Measurements from ENCODE around the gene CDCP2.
A peak's percentile ranks its signal among the peaks of the same experiment; 100 is the strongest.
"Not testable (repeated sequence)": the region's sequence is repeated elsewhere in the genome, so short reads cannot be mapped to it uniquely, and the experiment has no call there.

CDCP2 gene

DNA sequence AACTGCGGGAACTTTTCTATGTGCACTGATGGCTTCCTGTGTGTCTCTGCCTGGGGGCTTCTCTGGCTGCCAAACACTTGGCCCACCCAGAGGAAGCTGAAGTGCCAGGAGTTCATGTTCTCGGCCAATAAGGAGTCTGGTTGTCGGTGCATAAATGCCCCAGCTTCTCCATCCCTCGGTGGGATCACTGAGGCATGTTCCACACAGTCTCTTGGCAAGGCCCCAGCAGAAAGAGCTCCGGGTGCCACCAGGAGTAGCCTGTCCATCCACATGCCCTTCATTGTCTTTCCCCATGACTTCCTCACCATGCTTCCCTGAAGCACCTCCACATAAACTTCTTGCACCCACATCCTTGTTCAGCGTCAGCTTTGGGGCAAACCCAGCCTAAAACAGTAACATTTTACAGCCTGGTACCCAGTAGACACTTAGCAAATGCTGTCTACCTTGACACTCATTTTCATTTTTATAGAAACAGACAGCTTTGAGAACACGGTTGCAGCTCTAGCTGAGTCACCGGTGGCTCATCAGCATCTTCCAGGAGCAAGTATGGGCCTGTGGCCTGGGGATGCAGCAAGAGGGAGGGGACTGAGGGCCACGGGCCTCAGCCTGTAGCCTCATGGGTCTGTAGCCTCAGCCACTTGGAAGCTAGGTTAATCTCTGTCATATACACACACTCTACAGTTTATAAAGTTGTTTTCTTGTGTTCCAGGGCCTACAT lies 14.8 kb upstream of the CDCP2 start:
- DNase-seq: no peak

DNA sequence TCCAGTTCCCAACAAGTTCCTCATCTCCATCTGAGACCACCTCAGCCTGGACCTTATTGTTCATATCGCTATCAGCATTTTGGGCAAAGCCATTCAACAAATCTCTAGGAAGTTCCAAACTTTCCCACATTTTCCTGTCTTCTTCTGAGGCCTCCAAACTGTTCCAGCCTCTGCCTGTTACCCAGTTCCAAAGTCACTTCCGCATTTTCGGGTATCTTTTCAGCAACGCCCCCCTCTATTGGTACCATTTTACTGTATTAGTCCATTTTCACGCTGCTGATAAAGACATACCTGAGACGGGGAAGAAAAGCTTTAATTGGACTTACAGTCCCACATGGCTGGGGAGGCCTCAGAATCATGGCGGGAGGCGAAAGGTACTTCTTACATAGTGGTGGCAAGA lies 13.6 kb upstream of the CDCP2 start:
- not testable (repeated sequence) for DNase-seq

DNA sequence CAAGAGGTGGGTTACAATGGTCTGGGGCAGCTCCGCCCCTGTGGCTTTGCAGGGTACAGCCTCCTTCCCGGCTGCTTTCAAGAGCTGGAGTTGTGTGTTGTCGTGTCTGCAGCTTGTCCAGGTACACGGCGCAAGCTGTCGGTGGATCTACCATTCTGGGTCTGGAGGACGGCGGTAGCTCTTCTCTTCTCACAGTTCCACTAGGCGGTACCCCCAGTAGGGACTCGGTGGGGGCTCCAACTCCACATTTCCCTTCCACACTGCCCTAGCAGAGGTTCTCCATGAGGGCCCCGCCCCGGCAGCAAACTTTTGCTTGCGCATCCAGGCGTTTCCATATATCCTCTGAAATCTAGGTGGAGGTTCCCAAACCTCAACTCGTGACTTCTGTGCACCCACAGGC lies 12.3 kb upstream of the CDCP2 start:
- no peak for DNase-seq

DNA sequence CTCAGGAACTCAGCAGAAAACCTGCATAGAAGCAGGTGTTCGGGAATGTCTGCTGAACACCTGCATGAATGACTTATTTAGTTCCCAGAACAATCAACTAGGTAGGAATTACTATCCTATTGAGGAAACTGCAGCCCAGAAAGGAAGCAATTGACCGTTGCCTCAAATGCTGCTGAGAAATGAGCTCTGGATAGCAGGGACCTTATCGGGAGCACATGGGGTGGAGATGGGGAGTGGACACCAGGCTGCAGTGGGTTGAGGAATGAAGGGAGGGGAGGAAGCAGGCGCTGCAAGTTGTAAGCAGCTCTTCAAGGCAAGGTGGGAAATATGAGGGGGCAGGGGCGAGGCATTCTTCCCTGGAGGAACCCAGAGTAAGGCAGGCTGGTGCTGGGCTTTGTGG lies 10.8 kb upstream of the CDCP2 start:
- DNase-seq: no peak

DNA sequence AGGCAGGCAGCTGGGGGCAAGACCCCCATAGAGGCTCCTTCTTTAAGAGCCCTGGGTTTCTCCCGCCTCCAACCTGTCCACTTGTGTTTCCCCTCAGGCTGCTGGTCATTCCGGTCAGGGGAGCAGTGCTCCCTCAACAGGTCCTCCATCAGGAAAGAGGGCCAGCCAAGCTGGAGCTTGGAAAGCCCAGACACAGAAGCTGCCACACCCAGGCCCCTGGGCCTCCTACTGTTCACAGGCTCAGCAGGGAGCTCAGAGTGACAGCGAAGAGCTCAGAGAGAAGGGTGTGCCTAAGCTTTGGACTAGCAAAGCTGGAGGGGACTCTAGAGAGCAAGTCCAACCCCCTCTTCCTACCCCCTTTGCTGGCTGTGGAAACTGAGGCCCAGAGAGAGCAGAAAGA lies 10.3 kb upstream of the CDCP2 start:
- DNase-seq: no peak

DNA sequence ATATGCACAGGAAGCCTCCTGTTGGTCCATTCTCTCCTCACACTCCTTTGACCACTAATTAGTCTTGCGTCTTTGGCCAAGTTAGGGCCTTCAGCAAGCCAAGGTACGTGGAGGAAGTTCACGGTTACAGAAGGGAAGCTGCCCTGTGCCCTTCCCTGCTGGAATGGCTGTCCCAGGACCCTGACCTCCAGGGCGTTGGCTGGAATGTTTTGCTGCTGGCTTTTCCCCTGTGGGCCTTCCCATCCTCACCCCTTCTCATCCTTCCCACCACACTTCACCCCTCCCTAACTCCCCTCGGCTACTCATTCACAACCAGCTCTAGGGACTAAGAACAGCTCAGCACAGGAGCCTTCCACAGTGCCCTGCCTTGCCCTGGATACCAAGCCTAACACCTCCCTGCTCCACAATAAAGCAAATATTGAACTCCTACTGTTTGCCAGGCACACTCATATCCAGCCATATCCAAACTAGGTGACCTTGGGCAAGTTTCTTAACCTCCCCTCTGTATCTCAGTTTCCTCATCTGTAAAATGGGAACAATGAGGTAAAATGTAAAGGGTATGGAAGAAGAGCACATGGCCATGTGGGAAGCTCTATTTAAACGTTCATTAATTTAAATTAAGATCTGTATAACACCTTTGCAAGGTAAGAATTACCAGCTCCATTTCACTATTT lies 8.8 kb upstream of the CDCP2 start:
- no peak for DNase-seq

DNA sequence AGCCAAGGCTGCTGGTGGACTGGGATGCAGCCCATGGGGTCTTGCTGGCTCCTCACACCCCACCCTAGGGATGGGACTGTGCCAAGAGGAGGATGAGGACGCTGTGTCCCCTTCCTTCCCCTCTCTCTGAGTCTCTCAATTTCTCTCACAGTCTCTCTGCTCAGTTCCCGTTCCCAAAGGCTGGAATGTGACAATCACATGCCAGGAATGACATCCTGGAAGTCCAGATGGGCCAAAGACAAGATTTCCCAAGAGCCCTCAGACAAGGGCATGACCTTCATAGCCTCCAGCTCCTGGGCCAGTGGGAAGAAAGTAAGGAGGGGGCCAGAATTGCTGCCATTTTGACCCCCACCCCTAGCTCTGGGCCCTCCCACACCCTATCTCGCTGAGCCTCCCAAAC lies 7.6 kb upstream of the CDCP2 start:
- DNase-seq: no peak

DNA sequence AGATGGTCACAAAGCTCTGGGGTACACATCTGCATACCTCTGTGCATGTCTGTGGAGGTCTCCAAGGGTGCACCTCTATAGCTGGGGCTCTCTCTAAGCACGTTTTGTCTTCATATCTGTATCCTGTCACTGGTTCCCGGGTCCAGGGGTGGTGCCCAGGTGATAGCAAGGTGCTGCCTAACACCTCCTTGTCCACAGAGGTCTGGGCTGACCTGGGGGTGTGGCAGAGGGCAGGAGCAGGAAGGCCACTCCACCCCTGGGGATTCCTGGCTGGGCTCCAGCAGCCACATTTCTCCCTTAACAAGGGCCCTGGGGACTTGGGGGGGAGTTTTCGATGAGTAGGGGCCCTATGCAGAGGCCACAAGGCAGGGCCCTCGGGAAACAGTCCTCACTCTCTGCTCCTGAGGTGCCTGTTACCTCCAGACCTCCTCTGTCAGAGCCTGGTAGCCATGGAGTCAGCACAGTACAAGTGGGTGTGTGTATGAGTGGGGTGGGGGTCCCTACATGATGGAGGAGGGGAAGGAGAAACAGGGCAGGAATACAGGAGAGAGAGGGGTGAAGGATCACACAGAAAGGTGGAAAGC lies 7.0 kb upstream of the CDCP2 start:
- DNase-seq: no peak

DNA sequence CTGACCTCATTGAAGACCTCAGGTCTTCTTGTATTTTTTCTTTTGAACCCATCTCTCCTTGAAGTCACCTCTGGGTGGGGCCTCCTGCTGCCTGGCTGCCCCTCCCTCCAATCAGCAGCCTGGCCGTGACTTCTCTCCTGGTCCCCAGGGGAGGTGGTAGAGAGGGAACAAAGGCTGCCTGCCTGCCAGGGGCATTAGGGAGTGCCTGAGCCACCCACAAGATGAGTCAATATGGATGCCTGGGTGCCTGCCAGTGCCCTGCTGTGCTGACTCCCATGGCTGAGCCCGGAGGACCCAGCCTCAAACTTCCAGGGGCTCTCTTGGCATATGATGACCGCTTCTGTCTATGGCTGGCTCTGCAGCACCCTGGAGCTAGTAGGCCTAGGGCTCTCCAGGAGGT lies 5.3 kb upstream of the CDCP2 start:
- DNase-seq: no peak

DNA sequence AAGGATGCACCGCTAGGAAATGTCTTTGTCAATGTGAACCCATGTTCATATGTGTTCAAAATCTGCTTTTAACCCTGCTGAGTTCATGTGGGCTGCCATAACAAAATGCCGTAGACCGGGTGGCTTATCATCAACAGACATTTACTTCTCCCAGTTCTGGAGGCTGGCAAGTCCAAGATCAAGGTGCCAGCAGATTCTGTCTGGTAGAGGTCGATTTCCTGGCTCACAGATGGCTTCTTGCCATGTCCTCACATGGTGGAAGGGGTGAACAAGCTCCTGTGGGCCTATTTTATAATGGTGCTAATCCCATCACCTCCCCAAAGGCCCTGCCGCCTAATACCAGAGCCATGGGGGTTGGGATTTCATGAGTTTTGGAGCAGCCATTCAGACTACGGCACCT lies 4.6 kb upstream of the CDCP2 start:
- no peak for DNase-seq

DNA sequence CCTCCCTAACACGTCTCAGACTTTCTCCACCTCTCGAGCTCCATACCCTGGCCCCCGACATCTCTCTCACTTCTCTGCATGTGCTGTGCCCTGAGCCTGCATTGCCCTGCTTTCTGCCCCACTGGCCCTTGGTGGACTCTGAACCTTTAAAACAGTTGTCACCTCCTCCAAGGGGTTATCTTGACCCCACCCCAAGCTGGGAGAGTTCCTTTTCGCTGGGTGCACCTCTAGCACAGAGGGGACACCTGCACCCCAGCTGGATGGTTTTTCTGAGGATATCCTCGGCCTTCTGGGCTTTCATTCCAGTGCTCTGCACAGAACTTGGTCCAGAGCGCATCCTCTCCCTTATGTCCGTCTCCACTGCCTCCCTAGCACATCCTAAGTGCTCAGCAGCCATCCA lies 4.2 kb upstream of the CDCP2 start:
- DNase-seq: no peak

DNA sequence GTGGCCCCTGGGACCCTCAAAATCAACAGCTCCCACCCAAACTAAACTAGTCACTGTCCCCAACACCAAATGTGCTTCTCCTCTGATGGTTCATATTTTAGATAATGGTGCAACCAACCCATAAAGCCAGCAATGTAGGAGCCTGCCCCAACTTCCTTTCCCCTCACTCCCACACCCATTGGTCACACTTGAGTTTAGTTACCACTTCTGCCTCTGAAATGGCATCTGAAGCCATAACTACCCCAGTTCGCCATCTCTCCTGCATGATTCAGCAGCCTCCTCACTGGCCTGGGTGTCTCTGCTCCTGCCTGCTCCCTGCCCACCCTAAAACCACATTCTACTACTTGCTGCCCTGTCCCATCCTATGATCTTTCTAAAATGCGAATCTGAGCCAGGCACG lies 3.4 kb upstream of the CDCP2 start:
- DNase-seq: no peak

DNA sequence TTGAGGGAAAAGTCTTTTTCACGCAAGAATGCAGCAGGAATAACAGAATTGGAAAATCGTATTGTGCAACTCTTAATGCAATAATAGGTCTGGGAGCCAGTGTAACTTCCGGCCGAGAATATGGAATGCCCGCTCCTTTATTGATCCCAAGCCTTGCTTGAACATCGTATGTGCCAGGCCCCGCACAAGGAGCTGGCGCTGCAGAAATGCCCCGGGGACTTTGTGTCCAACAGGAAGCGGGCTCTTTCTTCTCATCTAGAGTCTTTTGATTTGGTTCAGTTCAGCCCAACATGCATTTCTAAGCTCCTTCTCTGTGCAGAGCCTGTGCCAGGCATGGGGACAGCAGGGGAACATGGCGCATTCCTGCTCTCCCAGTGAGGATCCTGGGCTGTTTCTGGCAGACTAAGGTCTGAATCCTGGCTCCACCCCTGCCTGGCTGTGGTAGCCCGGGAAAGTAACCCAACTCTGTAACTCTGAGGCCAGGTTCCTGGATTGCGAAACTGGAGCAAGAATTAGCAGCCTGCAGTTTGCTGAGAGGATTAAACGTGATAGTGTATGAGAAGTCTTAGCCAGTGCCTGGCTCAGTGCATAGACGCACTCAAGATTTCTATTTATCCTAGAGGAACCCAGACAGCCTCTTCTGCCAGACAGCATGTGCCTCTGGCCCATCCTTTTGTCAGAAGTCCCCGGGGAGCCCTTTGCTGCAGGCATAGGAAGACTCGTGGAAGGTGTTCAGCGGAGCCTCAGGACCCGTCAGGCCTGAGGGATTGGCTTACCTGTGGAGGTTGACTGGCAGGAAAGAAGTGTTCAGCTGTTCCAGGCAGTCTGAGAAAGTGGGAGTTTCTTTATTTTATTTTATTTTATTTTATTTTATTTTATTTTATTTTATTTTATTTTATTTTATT lies 987 bp upstream of the CDCP2 start:
- peak; percentile 6 to 27 for DNase-seq

DNA sequence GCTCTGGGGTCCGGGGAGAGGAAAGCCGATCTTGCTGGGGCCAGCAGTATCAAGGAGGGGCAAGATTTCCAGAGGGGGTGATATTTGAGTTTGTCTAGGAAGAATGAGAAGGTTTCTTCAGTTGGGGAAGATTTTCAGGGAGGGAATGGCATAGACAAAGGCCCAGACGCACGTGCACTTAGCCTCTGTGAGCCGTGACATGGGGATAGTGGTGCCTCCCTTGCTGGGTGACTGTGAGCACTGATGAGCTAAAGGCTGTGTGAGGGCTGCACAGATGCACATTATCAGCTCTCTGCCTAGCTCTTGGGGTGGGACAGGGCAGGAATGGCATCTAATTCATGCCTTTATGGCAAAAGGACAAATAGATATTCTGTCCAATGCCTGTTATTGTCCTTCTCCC lies 1.8 kb downstream of the CDCP2 start:
- no peak for DNase-seq

DNA sequence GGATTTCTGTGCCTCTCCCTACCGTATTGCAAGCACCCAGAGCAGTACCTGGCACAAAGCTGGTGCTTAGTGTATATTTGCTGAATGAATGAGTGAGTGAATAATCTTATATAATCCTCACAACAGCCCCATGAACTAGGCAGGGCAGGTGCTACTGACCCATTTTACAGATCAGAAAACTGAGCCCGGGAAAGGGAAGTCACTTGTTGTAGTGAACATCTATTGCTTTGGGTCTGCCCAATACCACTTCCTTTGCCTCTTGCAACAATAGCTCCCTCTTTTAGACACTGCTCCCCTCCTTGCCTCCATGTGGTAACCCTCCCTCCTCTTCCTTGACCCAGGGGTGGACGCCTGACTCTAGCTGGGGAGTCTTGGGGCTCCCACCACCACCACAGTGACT lies 3.1 kb downstream of the CDCP2 start:
- DNase-seq: no peak

DNA sequence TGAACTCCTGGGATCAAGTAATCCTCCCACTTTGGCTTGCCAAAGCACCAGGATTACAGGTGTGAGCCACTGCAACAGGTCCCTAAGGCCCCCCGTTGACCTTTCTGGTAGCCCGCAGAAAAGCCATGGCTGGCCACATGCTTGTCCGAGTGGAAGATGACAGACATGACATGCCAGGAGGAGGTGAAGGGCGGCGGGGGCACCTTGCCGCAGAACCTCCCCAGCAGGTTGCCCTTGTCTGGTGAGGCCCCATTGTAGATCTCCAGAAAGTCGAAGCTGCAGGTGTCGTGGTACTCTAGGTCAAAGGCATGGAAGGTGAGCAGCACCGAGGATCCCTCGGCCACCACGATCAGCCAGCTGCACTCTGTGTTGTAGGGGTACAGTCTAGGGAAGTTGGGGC lies 8.4 kb downstream of the CDCP2 start:
- DNase-seq: no peak

DNA sequence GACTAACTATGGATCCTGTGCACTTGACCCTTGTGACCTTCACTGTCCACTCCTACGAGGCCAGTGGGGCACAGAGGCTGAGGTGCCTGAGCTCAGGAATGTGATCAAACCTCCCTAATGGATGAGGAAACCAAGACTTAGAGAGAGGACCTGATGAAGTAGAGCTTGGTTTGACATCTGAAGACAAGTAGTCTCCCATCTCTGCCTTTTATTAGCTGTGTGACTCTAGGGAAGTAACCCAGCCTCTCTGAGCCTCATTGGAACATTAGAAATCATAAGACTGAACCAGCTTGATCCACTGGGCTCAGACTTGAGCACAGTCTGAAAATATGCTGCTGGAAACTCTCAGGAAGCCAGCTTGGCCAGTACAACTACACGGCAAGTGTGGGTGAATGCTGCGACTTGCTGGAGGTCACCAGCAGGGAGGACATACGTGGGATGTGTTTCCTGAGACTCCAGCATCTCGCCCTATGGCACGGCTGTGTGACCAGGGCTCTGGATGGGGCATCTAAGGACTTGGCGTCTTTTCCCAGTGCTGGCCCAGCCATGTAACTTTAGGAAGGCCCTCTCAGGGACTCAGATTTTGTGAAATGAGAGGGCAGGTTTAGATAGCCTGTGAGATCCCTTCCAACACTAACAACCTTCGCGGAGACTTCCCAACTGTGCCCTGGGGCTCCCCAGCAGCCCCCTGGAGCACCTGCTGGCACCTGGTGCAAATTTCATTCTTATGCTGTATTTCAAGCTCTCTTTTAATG lies 10.5 kb downstream of the CDCP2 start:
- DNase-seq: no peak

DNA sequence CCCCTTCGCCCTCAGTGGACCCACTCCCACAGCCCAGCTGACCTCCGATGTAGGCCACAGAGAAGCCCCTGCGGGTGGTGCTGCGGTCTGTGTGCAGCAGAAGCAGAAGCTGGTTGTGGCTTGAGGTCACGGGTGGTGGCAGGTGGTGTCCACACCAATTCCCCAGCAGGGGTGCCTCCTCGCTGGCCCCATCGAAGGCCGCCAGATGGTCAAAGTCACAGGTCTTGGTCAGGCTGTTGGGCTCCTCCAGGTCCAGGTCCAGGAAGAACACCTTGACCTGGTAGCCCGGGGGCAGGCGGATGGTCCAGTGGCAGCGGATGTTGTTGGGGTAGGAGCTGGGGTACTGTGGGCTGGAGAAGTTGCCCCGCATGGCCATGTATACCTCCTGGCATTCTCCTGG lies 13.1 kb downstream of the CDCP2 start:
- no peak for DNase-seq

DNA sequence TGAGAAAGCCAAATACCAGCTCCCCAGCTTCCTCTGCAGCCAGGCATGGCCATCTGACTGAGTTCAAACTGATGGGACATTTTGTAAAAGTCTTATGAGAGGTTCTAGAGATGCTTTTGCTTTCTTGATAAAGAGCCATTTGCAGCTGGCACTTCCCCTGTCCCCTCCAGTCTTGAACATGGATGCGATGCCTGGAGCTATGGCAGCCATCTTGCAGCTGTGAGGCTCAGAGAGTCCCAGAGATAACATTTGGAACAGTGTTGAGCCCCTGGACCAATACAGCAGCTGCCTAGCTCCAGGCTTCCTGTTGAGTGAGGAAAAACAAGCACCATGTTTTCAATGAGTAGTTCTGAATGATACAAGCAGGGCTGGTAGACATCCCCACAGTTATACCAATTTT lies 13.8 kb downstream of the CDCP2 start:
- DNase-seq: no peak

DNA sequence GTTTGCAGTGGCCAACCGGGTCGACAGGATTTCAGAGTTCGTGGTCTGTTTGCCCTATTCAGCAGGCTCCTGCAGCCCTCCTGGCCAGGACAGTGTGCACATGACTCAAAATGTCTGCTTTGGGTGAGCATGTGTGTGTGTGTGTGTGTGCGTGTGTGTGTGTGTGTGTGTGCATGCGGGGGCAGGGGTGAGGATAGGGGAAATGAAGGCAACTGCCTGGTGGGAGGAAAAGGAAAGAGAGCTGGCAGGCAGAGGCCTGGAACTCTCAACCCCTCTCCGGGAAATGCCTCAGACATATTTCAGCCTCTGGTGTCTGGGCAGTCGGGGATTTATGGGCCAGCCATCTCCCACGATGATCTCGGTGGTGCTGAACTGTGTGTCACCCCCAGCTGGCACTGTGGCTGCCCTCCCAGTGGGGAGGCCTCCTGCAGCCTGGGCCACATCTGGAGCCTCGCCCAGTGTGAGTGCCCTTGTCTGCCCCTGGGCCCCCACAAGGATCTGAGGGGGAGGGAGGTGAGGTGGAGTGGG lies 15.2 kb downstream of the CDCP2 start:
- DNase-seq: no peak

DNA sequence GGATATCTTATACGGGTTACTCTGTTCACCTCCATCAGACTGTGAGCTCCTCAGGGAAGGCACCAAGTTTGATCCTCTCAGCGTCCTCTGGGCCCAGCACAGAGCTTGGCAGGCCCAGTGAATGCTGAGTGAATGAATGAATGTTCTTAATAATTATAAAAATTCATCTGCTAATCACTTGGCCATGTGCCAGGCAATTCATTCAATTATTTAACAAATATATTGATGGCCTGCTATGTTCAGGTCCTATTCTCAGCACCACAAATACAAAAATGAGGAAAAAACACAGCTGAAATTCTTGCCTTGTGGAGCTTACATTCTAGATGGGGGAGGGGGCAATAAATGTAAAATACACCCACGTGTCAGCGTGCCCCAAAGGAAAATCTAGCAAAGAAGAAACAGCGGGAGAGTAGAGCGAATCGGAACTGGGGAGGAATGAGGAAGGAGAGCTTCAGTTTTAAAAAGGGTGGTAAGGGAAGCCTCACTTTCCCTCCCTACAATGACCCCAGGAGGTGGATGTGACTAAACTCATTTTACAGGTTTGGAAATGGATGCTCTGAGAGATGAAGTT lies 15.8 kb downstream of the CDCP2 start:
- no peak for DNase-seq

DNA sequence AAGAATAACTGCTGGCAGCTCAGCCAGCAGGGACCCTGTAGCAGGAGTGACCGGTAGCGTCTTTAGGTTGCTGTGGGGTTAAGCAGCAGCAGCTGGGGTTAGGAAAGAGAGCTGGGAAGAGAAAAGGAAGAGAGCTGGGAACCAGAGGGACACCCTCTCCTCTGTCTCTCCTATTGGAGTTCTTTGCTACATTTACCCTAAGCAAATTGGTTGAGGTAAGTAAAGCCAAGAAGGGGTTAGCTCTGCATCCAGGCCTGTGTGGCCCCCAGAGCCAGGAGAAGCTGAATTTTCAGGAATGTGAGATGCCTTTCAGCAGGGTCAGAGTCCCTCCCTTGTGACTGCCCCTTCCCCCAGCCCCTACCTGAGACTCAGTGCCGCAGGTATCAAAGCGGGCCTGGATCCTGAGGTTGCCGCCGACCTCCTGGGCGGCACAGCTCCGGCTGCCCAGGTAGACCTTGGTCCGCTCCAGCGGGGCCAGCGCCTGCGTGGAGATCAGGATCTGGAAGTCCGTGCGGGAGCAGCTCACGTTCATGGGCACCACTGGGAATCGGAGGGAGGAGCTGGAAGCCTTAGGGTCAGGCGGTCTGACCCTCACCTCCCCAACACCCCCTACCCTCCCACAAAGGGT lies 16.4 kb downstream of the CDCP2 start:
- DNase-seq: no peak

Measured in AML-193 (cell line).